Activated naive CD4-positive, alpha-beta T cell treated with anti-CD3 and anti-CD28 coated beads for 36 hours (primary cell): Measurements from ENCODE around the gene AFG3L2. TPM values are rescaled to one million over a fixed set of nuclear protein-coding genes. Genes with fewer than 3 reads are reported as not detected.

Experiments used
- total RNA-seq, 2 experiments: library from RNA; stranded (reverse); gene quantifications; one replicate each; pipeline ENCODE4 v1.2.3, GENCODE V29; 2021

Gene AFG3L2
- total RNA-seq, 2 experiments from 2014 or later, result 41.8 to 42.9 TPM

Other genes with a start within 250 kb of the AFG3L2 start
- not detected for gene CIDEA, start 122.9 kb downstream of the AFG3L2 start, total RNA-seq
- 1 to 10 TPM; 2.6 to 2.7 TPM for gene TUBB6, start 69.0 kb downstream of the AFG3L2 start, total RNA-seq
- 1 to 10 TPM; 2.8 to 3.6 TPM for gene PRELID3A, start 30.7 kb upstream of the AFG3L2 start, total RNA-seq